T-helper 2 cell treated with Interferon-gamma antibody and Interleukin-4, amounts not matched to agents 100 ng/mL and 5 ng/mL, for 36 hours (primary cell): Measurements from ENCODE around the gene B9D1. TPM values are rescaled to one million over a fixed set of nuclear protein-coding genes. Genes with fewer than 3 reads are reported as not detected.

Experiments
- intact Hi-C: fragments of 100-400 bp; cut with micrococcal nuclease; formaldehyde crosslinking; loops from one replicate; pipeline ENCODE4 v1.15.1; 2023
- total RNA-seq: library from RNA; stranded (reverse); gene quantifications from 2 replicates; pipeline ENCODE4 v1.2.3, GENCODE V29; 2022

B9D1 gene
- total RNA-seq, 1 donor from 2014 or later: 4.2 TPM

- intact Hi-C loops: no loop called here
Measured at GRCh38 chr17:19388791-19389785, 26.6 kb upstream of the B9D1 start.

GRCh38 chr17:19387921-19388521, 25.5 kb upstream of the B9D1 start:
- intact Hi-C loops: no loop called here

- intact Hi-C loops: no loop called here
Measured at GRCh38 chr17:19386974-19387920, 24.7 kb upstream of the B9D1 start, which contains the start of gene MFAP4. Gene MFAP4, minus strand, starts transcription at chr17:19387190. Its CDS starts 35 bp downstream, at chr17:19387155.

- intact Hi-C loops: no loop called here
Measured at GRCh38 chr17:19386051-19386929, 23.8 kb upstream of the B9D1 start.

GRCh38 chr17:19385521-19385983, 23.0 kb upstream of the B9D1 start:
- intact Hi-C loops: no loop called here

- intact Hi-C loops: no loop called here
Measured at GRCh38 chr17:19384723-19385391, 22.3 kb upstream of the B9D1 start.

GRCh38 chr17:19383681-19384470, 21.4 kb upstream of the B9D1 start:
- intact Hi-C loops: no loop called here

- intact Hi-C loops: no loop called here
Measured at GRCh38 chr17:19382531-19383444, 20.3 kb upstream of the B9D1 start.

GRCh38 chr17:19381741-19382444, 19.4 kb upstream of the B9D1 start:
- intact Hi-C loops: no loop called here

GRCh38 chr17:19381361-19381740, 18.8 kb upstream of the B9D1 start:
- intact Hi-C loops: no loop called here

- intact Hi-C loops: no loop called here
Measured at GRCh38 chr17:19380481-19381301, 18.2 kb upstream of the B9D1 start.

- intact Hi-C loops: loop anchor here (5.0 to 10.0 kb wide), 4 partner anchors 68 to 1065 kb away; partner anchors contain the start of genes ALDH3A2, SMCR8, TOP3A and ULK2
Measured at GRCh38 chr17:19379361-19380065, 17.0 kb upstream of the B9D1 start.

- intact Hi-C loops: loop anchor here (1.0 to 10.0 kb wide), 7 partner anchors 8 to 1064 kb away; partner anchors contain the start of genes ALDH3A2, B9D1, SMCR8 and TOP3A
Measured at GRCh38 chr17:19378416-19379360, 16.2 kb upstream of the B9D1 start, which contains the start of gene MAPK7. Gene MAPK7, plus strand, starts transcription at chr17:19378498. Its CDS starts 403 bp downstream, at chr17:19378901.
